Mesodermal cell (in vitro differentiated cells): Measurements from ENCODE around the gene QKI.
"Not testable (repeated sequence)": the region's sequence is repeated elsewhere in the genome, so short reads cannot be mapped to it uniquely, and the experiment has no call there.

Experiments
- H3K27ac ChIP-seq: 2 replicates; pipeline ENCODE4 v1.7.0; 2013; ENCODE audit warnings: mild to moderate bottlenecking, low read depth, low read length, moderate library complexity; ENCODE audit not compliant: severe bottlenecking
- H3K36me3 ChIP-seq: 2 replicates; pipeline ENCODE4 v1.7.1; 2013; ENCODE audit warnings: mild to moderate bottlenecking, low read length, moderate library complexity; ENCODE audit not compliant: control insufficient read depth, insufficient read depth
- H3K4me1 ChIP-seq: one replicate; pipeline ENCODE4 v1.7.1; 2013; ENCODE audit warnings: mild to moderate bottlenecking, low read length; ENCODE audit not compliant: insufficient read depth, control insufficient read depth, poor library complexity, severe bottlenecking
- H3K4me3 ChIP-seq: 2 replicates; pipeline ENCODE4 v1.7.0; 2013; ENCODE audit warnings: low read length, control low read depth, mild to moderate bottlenecking; ENCODE audit not compliant: insufficient read depth, poor library complexity, severe bottlenecking; ENCODE audit errors: extremely low read depth
- H3K9me3 ChIP-seq: 2 replicates; pipeline ENCODE4 v1.7.1; 2013; ENCODE audit warnings: mild to moderate bottlenecking, low read length, moderate library complexity; ENCODE audit not compliant: control insufficient read depth
- WGBS, 2 experiments: methylation state at CpG; one replicate each; pipeline ENCODE4 v1.1.5; 2013; ENCODE audit warnings: missing lambda C conversion rate in 2 of 2; ENCODE audit not compliant: insufficient coverage in 2 of 2; 5-methylcytosine and 5-hydroxymethylcytosine counted together

QKI gene

DNA sequence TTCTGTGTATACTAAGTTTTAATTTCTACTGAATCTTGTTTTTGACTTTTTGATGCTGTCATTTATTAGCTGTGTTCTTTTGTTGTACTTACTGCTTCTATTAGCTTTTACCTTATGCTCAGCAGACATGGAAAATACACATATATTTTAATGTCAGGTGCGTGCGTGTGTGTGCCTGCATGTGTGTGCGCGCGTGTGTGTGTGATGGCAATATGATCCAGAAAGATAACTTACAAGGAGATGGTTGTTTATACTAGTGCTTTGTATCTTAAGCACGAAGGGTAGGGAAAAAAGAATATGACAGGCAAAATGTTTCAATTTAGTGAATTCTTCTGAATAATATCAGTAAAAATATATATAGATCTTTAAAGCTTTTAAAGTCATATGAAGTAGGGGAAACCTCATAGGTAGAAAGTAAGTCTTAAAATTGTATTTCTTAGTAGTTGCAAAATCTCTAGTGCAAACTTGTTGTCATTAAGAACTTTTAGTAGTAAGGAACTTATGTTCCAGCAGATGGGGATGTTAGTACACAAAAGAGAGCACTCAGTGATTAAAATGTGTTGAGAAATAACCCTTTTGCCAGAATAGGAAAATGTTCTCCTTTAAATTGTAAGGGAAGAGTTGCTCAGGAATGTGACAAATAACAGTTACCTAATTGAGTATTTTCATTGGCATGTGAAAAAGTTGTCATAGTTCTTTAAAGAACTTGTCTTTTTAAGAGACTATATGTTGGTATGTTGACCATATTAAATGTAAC, 13.2 kb downstream of the QKI start:
- WGBS, 2 experiments = 95% methylated on average over 6 of the region's 6 CpGs; no CpG with 5 or more reads in 1 of the 2 experiments
- H3K36me3 ChIP-seq = peaks cover 9% of the 10 kb centered on the region
- H3K27ac ChIP-seq = no peak overlapping the region
- H3K4me3 ChIP-seq = no peak overlapping the region
- H3K9me3 ChIP-seq = no peaks in the 10 kb centered on the region
- peaks cover 8% of the 10 kb centered on the region for H3K4me1 ChIP-seq

DNA sequence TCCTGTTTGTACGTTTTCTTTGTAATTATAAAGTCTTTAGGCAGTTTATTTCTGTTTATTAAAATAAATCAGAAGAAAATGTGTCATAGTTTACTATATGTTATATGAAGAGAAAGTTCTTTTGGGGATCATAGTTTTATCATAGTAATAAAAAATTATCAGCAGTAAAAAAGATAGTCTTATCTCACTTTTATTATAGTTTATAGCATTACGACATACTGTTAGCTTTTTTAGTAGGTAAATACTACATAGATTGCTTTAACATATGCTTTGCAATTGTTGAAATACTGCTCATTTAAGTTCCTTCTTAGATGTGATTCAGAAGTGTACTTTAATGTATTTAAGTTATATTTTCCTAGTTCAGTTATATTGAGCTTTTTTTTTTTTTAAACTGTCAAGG, 13.9 kb downstream of the QKI start:
- no peaks in the 10 kb centered on the region for H3K9me3 ChIP-seq
- H3K4me3 ChIP-seq = no peak overlapping the region
- peaks cover 8% of the 10 kb centered on the region for H3K4me1 ChIP-seq
- no peak overlapping the region for H3K27ac ChIP-seq
- WGBS, 2 experiments = no CpG with 5 or more reads among the region's 2 CpGs
- H3K36me3 ChIP-seq = peaks cover 7% of the 10 kb centered on the region

GRCh38 chr6:163429858-163430448, 15.4 kb downstream of the QKI start:
- Histone ChIP-seq H3K4me1 (peaks cover 8% of the 10 kb centered on the region), H3K27ac (no peak overlapping the region), H3K4me3 (no peak overlapping the region), H3K36me3 (no peaks in the 10 kb centered on the region), H3K9me3 (no peaks in the 10 kb centered on the region)
- 94 to 100% methylated on average over 2 of the region's 2 CpGs for WGBS, 2 experiments

- no peak overlapping the region for H3K4me3 ChIP-seq
- no peaks in the 10 kb centered on the region for H3K9me3 ChIP-seq
- H3K4me1 ChIP-seq = peaks cover 8% of the 10 kb centered on the region
- WGBS, 2 experiments = 100% methylated on average over 1 to 2 of the region's 2 CpGs
- no peaks in the 10 kb centered on the region for H3K36me3 ChIP-seq
- no peak overlapping the region for H3K27ac ChIP-seq
These were observed 17.8 kb downstream of the QKI start for GRCh38 chr6:163432300-163432699.

DNA sequence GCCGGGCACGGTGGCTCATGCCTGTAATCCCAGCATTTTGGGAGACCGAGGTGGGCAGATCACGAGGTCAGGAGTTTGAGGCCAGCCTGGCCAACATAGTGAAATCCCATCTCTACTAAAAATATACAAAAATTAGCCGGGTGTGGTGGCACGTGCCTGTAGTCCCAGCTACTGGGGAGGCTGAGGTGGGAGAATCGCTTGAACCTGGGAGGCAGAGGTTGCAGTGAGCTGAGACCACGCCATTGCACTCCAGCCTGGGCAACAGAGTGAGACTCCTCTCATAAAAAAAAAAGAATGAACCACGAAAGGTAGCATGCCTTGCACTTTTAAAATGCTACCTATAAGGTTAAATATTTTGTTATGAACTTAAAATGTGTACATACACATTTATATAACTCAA, 19.0 kb downstream of the QKI start:
- H3K9me3 ChIP-seq, H3K4me1 ChIP-seq, H3K36me3 ChIP-seq, H3K27ac ChIP-seq, H3K4me3 ChIP-seq: not testable (repeated sequence)
- 88 to 95% methylated on average over 4 to 5 of the region's 9 CpGs for WGBS, 2 experiments

- Histone ChIP-seq H3K9me3 (no peaks in the 10 kb centered on the region), H3K4me1 (peaks cover 4% of the 10 kb centered on the region), H3K4me3 (no peak overlapping the region), H3K27ac (no peak overlapping the region), H3K36me3 (no peaks in the 10 kb centered on the region)
- WGBS, 2 experiments = 93 to 95% methylated on average over 2 to 3 of the region's 4 CpGs
These were observed 20.5 kb downstream of the QKI start for GRCh38 chr6:163435023-163435422.

GRCh38 chr6:163436843-163437242, 22.3 kb downstream of the QKI start:
- no peak overlapping the region for H3K4me3 ChIP-seq
- 80% methylated on average over 1 of the region's 3 CpGs; no CpG with 5 or more reads in 1 of the 2 experiments for WGBS, 2 experiments
- no peak overlapping the region for H3K27ac ChIP-seq
- no peaks in the 10 kb centered on the region for H3K4me1 ChIP-seq
- no peaks in the 10 kb centered on the region for H3K9me3 ChIP-seq
- H3K36me3 ChIP-seq = no peaks in the 10 kb centered on the region

DNA sequence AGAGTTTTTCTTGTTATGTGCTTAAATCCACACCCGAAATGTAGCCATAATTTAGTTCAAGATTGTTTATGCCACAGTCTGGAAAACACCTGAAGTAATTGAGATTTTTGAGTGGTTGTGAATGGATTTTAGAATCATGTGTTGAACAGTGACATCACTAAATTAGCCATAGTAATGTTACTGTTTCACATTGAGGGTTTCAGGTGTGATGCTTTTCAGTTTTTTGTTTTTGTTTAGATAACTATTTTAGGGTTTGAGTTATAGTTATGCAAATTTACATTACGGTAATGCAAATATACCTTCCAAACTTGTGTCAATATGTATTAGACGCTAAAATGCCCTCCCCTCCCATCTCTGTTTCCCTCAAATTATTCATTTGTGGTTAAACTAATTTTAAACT, 22.9 kb downstream of the QKI start:
- Histone ChIP-seq H3K36me3 (no peaks in the 10 kb centered on the region), H3K9me3 (no peaks in the 10 kb centered on the region), H3K4me3 (no peak overlapping the region), H3K27ac (no peak overlapping the region), H3K4me1 (no peaks in the 10 kb centered on the region)
- WGBS, 2 experiments = 67% methylated on average over 1 of the region's 3 CpGs; no CpG with 5 or more reads in 1 of the 2 experiments

- no CpG with 5 or more reads among the region's 3 CpGs for WGBS, 2 experiments
- Histone ChIP-seq H3K27ac (no peak overlapping the region), H3K4me3 (no peak overlapping the region), H3K4me1 (no peaks in the 10 kb centered on the region), H3K36me3 (no peaks in the 10 kb centered on the region), H3K9me3 (no peaks in the 10 kb centered on the region)
These were observed 23.9 kb downstream of the QKI start for GRCh38 chr6:163438298-163438939.

DNA sequence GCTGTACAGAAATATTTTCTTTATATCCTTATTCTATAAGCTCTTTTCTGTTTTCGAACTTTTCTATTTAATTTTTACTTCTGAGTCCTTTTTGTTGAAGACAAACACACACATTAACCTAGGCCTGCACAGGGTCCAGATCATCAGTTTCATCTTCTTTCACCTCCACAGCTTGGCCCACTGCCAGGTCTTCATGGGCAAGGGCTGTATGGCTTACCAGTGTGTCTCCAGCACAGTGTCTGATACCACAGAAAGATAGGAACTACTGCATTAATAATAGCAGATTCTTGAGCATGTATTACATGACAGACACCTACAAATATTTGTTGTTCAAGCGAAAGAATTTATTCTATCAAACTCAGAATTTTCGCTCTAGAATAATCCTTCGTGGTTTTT, 24.4 kb downstream of the QKI start:
- no peaks in the 10 kb centered on the region for H3K4me1 ChIP-seq
- no peak overlapping the region for H3K4me3 ChIP-seq
- no peak overlapping the region for H3K27ac ChIP-seq
- H3K9me3 ChIP-seq = no peaks in the 10 kb centered on the region
- no peaks in the 10 kb centered on the region for H3K36me3 ChIP-seq
- 100% methylated on average over 1 of the region's 4 CpGs; no CpG with 5 or more reads in 1 of the 2 experiments for WGBS, 2 experiments

DNA sequence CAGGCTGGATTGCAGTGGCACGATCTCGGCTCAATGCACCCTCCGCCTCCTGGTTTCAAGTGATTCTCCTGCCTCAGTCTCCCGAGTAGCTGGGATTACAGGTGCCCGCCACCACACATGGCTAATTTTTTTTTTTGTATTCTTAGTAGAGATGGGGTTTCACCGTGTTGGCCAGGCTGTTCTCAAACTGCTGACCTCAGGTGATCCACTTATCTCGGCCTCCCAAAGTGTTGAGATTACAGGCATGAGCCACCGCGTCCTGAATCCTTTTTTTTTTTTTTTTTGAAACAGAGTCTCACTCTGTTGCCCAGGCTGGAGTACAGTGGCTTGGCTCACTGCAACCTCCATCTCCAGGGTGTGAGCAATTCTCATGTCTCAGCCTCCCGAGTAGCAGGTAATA, 24.9 kb downstream of the QKI start:
- not testable (repeated sequence) for H3K4me3 ChIP-seq, H3K36me3 ChIP-seq, H3K9me3 ChIP-seq, H3K27ac ChIP-seq, H3K4me1 ChIP-seq
- 93 to 94% methylated on average over 7 to 8 of the region's 10 CpGs for WGBS, 2 experiments
